Colon (tissue), 2 donors: ENCODE measurements around the gene CAMK1D.

ENCODE experiments used
- FAIRE-seq: peaks from 2 replicates; lab custom pipeline; 2012; peaks lifted over from hg19 to GRCh38; lab: Jason Lieb, UNC
- donor health status: control.
- donor health status: control.

The CAMK1D gene

DNA sequence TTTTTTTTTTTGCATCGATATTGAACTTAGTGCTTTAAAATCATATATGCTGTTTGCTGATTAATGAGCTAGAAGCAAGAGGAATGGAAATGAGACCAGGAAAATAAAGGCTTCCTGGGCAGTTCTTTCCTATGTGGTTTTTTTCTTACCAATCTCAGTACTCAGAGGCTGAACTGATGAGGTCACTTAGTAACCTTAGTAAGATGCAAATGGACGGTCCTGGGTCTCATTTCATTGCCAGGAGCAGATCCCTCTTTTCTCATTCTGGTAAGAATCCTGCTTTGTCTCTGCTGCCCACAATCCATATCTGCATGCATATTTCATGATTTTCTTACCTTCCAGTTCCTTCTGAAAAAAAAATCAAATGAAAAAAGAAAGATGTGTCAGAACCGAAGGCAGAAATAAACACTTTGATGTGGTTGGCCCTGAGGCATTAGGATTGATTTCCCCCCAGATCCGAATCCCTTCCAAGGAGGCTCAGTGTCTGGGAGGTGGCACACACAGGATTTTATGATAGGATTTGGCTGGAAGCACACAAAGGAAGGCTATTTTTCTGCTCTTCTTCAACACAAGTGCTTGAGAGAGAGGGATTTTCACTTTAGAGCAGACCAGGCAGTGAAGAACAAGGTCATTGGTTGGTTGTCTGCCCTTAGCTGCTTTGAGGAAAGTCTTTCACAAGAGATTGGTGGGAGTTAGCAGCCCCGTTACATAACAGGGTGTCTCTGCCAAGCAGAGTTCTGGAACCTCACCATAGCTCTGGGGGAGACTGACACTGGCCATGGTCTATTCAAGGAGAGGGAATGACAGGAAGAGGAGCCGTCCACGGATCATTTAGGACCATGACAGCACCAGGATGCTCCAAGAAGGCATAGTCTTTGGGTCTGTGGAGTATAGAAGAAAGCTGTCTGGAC is 150.0 kb downstream of the CAMK1D start:
- FAIRE-seq = no peak

DNA sequence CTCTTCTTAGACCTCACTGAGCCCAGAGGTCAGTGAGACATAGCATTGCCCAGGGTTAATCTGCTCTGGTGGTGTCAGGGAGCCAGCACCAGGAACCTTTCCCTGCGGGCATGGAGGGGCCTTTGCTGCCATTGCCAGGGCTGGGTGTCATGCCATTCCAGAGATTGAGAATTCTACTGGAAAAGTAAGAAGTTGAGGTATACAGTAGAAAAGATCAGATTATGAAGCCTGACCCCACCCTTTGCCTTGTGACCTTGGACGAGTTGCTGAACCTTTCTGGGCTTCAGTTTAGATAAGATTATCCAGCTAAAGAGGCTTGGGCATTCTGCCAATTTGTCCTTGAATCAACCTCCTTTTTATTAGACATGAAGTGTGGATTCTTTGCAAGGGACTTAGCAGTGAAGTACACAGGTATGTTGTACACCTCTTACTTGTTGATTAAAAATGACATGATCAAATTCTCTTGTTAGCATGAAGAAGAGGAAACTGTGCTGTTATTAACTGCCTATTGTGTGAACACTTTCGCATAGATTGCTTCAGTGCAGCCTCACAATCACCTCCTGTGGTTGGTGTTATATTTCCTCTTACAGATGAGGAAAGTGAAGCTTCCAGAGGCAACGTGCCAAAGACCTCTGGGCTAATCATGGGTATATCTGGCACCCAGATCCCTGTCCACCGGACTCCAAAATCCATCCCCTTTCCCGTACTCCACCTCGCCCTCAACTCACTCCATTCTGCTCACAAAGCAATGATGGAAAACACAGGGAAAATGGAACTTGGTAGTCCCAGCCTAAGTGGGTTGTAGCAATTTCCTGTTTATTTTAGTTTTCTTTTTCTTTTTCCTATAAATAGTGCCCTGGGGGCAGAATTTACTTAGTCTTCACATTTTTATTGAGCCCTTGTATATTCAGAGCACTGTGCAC is 151.3 kb downstream of the CAMK1D start:
- FAIRE-seq = no peak

DNA sequence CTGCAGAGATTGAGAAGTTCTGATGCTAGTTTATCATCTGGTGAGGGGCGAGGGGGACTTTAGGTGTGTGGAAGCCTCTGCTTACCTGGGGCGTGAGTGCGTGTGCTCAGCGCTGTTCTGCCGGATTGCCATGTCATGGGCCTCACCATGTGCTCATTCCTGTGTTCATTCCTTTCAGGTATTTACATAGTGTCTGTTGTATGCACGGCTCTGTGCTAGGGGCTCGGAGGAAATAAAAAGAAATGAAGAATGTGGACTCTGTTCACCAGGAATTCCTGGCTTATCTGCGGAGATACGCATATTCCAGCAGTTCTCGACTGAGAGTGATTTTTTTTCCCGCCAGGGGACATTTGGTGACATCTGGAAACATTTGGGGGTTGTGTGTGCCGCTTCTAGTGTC is 152.0 kb downstream of the CAMK1D start:
- no peak for FAIRE-seq

DNA sequence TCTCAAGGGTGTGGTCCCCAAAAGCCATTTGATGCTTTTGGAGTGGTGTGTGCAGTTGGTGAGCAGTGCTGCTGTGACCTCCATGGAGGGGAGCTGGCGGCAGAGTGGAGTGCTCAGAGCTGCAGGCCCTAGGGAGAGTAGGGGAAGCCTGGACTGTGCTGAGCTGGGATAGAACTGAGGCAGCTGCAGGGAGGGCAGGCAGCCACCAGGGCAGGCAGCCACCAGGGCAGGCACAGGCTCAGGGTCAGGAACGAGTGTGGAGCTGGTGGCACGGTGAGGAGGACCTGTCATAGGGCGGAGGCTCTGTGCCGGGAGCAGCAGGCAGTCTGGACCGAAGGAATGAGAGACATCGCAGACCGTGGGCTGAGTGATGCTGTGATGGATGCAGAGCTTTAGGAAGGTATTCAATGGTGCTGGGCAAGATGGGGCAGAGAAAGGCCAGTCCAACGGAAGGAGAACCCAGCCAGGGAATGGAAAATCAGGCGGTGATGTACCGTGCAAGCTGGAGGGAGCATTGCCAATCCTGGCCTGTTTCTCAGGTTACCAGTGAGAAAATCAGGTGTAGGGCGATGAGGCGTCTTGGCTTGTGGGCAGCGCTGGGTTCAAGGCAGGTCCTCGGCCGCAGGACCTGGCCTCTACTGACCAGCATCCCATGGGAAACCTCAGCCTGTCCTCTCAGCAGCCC is 152.6 kb downstream of the CAMK1D start:
- FAIRE-seq = no peak

DNA sequence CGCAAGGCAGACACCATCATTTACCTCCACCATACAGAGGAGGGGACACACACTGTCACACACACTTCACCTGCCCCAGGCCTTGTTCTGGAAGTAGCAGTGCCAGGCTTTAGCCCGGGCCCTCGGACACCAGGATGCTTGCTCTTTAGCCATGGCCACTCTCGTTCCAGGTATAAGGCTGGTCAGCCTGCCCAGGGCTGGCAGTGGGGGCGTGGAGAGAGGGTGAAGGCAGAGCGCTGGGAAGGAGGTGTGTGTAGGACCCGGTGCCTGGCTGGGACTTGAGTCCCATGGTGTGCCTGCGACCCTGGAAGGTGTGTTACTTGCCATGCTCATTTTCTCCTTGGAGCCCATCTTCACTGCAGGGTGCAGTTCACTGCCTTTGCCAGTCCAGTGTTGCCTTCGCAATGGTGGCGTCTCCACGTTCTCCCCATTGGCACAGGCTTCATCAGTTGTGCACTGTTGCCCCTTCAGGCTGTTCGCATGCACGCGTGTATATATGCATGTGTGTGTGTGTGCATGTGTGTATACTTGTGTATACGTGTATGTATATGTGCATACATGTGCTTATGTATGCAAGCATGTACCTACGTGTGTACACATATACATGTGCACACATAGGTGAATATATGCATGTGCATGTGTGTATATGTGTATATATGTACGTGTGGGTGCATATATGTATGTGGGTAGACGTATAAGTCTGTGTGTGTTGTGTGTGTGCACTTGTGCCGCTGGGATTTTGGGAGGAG is 153.4 kb downstream of the CAMK1D start:
- FAIRE-seq = no peak

DNA sequence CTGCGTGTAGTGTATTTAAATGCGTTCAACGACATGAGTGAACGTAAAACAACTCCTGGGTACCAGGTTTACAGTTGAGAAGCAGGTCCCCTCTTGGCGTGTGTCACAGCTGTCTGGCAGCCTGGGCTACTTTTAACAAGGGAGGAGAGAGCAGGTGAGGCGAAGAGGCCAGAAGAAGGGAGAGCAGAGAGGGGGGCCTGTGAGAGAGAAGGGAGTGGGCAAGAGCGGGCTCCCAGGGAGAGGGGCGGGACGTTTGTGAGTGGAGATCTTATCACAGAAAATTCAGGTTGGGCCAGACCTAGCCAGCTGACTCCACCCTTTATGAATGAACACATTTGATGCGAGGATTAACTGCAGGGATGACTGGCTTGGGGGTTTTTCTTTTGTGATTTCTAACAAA is 154.0 kb downstream of the CAMK1D start:
- no peak for FAIRE-seq

DNA sequence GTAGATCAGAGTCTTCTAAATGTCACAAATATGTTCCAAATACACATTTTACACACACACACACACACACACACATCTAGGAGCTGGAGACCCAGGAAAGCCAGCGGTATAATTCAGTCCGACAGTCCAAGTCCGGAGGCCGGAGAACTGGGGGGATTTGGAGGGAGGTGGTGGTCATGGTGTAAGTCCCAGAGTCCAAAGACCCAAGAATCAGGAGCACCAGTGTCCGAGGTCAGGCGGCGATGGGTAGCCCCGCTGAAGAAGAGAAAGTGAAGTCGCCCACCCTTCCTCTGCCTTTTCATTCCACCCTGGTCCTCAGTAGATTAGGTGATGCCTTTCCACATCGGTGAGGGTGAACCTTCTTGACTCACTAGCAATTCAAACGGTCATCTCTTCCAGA is 154.8 kb downstream of the CAMK1D start:
- FAIRE-seq = no peak

DNA sequence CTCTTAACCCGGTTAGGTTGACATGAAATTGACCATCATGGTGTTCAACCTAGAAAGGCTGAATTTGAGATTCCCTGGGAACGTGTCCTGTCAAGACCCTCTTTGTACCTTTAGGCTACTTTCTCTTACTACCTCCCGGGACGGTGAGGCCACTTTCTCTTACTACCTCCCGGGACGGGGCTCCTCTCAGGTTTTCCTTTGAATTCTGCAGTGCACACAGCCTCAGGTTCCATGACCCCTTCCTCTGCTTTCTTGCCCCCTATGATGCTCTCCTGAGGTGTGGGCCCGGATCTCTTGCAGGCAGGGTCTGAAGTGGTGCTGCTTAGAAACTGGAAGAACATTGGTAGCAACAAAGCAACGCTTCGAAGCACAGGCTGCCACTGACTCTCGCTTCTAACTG is 155.3 kb downstream of the CAMK1D start:
- FAIRE-seq = no peak

DNA sequence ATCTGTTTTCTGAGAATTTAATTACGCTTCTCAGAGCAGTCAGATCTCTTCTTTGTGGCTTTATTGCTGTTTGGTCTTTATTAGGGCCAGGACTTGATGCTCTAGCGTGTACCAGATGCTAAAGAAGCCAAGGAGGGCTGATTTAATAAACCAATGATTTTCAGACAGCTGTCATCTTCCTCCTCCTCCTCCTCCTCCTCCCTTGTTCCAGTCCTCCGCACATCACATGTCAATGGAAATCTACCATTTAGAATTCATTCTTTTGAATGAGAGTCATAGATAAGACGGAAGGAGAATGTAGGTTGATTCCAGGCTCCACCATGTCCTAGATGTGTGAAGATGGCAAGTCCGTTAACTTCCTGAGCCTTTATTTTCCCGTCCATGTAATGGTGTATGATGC is 156.3 kb downstream of the CAMK1D start:
- FAIRE-seq = no peak

DNA sequence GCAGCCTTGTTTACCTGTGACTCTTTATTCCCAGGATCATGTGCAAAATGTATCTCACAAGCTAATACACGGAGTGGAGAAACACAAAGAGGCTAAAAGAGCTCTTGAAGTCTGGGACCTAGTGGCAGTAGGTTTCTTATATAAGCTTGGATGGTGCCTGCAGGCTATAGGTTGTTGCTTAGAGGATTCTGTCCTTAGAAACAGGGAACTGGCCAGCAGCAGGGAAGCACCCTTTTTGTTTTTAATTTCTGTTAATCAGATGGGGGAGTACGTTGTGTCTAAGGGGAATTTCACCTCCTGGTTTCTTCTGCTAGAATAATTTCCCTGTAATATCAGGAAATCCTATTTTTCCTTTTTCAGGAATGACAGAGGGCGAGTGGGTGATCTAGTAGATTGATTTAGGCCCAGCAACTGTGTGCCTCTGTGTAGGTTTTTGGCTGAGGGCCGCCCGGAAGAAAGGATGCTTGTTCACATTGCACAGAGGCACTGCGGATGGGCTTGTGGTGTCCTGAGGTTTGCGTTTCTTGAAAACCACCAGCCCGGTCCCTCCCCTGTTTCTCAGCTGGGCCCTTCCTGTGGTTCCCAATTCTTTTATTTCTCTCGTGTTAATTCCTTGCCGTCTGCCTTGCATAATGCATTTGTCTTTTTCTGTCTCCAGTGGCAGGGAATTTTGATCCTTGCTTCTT is 158.0 kb downstream of the CAMK1D start:
- no peak for FAIRE-seq

DNA sequence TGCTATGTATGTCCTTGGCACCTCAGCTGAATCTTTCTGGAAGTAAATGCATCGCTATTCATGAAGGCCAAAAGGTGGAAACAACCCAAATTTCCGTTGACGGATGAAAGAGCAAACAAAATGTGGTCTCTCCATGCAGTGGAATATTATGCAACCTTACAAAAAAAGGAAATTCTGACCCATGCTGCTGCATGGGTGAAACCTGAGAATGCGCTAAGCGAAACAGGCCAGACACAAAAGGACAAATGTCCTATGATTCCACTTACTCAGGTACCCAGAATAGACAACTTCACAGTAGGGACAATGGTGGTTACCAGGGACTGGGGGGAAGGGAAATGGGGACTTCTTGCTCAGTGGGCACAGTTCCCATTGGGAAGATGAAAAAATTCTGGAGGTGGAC is 158.8 kb downstream of the CAMK1D start:
- FAIRE-seq = no peak

DNA sequence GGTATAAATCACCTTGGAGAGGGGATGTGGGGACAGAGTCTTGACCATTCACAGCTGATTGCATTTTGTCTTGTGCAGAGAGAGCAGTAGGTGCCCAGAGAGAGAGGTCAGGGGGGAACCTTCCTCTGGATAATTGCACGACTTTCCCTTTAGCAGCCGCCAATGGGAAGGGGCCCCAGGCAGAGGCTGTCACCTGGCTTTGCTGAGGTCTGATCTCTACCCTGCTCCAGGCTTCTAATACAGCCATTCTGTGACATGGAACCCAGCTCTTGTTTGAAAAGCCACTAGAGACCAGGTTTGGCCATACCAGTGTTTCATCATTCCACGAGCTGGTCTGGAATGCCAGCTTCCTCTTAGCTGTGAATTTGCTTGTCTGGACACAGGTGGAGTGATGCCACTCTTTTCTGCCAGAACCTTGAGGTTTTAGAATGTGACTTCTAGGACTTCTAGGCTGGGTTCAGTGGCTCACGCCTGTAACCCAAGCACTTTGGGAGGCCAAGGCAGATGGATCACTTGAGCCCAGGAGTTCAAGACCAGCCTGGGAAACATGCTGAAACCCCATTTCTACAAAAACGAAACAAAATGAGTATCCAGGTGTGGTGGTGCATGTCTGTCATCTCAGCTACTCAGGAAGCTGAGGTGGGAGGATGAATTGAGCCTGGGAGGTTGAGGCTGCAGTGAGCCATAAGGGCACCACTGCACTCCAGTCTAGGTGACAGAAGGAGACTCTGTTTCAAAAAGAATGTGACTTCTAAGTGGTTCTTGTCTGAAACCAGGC is 159.9 kb downstream of the CAMK1D start:
- FAIRE-seq = no peak

DNA sequence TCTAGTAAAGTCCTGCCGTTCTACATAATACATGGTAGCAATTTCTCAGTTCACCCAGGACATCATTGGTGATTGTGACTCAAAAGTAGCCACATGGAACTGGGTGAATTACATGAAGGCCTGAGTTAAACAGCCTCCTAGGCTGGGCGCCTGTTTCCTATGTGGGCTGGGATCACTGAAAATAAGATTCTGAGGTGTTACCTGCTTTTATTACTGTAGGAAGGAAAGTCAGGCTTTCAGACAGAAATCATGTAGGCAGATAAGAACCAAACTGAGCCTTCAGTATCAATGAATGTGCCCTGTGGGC is 160.4 kb downstream of the CAMK1D start:
- no peak for FAIRE-seq

DNA sequence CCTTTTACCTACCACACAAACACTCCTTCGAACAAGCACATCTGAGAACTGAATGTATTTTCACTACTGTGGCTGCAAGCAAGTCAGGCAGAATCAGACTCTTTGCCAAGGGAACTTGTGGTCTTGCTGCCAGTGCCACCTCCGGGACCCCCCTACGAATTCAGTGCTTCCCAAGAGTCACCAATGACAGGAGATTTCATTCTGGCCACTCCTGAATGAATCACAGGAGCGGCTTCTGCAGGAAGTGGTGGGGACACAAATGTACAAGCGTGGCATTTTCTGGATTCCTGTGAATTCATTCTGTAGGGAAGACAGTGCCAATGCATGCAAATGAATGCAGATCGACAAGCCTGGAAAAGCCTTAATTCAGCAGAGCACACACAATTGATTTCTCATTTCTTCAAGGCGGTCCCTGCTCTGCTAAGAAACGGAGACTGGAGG is 161.2 kb downstream of the CAMK1D start:
- no peak for FAIRE-seq

DNA sequence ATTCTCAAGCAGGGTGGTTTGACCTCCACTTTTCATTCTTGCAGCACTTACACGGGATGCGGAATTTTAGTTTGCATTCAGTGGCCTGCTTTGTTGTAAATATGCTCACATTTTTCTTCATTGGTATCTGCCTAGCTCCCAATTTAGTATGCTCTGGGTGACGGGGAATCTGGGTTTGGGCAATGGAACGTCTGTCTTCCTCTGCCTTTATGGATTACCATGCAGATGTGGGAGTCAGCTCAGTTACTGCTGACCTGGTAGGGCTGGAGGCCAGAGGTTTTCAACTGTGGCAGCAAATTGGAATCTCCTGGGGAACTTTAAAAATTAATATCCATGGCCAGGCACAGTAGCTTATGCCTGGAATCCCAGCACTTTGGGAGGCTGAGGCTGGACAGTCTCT is 161.6 kb downstream of the CAMK1D start:
- FAIRE-seq = no peak

DNA sequence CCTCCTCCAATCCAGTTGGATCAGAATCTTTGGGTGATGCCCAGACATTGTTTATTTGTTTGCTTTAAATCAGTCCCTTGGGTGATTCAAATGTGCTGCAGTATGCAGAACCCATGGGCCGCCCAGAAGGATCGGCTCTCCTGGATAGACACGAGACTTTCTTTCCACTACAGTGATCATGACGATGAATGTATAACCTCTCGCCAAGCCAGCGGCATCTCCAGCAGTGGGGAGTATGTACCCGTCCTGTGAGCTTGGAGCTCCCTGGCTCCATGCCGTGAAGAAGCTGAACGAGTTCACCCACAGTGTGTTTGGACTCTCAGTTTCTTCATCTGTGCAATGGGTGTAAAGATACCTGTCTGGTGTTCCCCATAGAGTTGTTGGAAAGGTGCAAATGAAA is 162.3 kb downstream of the CAMK1D start:
- no peak for FAIRE-seq

DNA sequence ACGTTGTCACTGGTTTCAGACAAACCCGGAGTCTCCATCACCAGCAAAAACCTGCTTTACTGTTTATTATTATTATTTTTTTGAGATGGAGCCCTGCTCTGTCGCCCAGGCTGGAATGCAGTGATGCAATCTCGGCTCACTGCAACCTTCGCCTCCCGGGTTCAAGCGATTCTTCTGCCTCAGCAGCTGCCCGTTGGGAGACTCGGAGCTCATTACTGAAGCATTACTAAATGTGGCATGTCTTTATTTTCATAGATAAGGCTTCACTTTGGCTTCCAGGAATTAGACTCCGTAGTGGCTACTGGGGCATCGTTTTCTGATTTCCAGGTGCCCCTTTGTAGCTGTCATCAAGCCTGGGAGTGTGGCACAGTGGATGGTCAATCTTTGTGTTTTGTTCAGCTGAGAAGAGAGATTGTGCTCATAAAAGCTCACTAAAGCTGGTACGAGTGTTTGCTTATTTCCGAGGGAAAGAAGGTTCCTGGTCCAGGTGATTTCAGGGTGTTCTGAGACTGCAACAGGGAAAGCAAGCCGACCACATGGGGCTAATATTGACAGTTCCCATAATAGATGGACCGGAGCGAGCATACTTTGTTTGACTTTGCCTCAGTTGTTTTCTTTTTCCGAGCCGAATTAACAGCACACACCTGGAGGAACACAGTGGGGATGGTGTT is 163.1 kb downstream of the CAMK1D start:
- FAIRE-seq = no peak

DNA sequence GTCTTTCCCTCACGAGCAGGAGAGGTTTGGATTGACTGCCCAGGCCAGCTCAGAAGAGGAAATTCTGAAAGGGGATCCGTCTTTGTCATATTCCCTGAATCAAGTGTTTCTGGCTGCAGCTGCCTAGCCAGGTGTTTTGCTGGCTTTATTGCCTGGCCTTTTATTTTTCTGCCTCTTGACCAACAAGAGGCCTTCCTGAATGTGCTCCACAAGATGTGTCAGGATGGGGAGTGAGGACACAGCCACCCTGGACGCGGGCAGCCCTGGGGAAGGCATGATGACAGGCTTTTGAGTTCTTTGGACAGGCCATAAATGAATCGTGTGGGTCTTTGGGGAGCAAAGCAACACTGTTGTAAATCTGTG is 163.6 kb downstream of the CAMK1D start:
- FAIRE-seq = no peak

DNA sequence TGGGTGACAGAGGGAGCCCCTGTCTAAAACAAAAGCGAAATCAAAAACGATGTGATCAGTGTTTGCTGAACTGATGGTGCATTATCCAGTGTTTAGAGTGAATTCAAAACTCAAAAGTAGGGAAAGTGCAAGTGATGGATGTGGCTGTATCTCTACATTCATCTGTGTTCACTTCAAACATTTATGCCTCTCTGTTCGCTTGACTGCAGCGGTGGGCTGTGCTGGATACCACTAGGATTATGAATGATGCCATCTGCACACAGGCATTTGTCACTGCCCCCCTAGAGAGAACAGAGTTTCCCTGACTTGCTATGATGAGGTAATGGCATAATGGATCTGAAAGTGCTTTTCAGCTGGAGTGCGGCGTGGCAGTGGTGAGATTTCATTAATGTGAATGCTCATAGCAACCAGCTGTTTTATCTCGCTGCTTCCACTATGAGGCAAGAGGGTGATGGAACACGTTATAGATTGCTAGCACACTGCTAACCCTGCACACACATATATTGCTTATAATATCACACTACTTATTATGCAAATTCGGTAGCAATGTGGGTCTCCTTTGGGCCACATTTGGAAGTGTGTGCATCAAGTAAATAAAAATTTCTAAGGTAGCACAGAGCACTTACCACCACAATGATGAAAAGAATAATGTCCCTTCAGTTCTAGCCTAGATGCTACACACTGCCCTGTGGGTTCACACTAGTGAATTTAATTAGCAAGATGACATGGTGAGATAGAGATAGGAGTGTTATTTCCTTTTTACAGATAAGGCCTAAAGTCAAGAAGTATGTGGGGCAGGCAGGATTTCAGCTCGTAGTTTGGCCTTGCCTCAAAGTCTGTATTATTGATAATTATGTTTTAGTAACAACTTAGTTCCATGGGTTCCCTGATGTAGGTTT is 164.7 kb downstream of the CAMK1D start:
- FAIRE-seq = no peak
